GOT3 (cell line): ENCODE results near the gene LRRC57.
"Not testable (repeated sequence)": the region's sequence is repeated elsewhere in the genome, so short reads cannot be mapped to it uniquely, and the experiment has no call there.

Source experiments
- DNase-seq: peaks from one replicate; lab custom pipeline; 2025; ENCODE audit warnings: mixed read lengths; lab: John Stamatoyannopoulos, UW

Gene LRRC57

DNA sequence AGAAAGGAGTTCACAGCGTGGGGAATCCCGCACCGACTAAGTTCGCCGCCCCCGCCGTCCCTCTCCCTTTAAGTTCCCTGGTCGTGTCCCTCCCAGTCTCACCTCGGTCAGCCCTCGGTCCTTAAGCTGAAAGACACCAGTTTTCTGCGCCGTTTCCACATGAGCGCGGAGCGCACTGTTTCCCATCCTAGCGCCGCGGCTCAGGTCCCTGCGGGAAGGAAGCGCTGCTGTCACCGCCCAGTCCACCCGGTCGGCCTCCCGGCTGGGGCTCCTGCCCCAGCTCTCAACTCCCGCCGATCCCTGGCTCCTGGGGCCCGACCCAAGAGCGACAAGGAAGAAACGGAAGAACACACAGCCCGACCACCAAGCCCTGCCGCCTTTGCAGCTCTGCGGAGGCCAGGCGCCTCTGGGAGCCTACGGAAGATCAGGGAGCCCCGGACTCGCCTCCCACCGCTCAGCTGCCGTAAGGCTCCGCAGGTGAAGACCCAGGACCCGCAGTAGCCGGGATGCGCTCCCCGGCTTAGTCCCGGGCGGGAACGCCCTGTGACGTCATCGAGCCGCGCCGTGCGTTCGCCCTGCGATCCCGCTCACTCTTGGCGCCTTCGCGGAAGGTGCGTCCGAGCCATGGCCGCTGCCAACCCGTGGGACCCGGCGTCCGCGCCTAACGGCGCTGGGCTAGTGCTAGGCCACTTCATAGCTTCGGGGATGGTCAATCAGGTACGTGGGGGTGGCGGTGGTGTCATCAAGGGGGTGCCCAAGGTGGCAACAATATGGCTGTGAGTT, at the start of gene LRRC57, which contains the start of gene HAUS2:
TSS of gene LRRC57 (minus strand) at position 545 of the 783 bp plus-strand sequence. CDS start at position 186, 359 bp downstream.
TSS of gene HAUS2 (plus strand) at position 590 of the 783 bp plus-strand sequence. CDS start at position 625, 35 bp downstream.
- peak; percentile 62 for DNase-seq

GRCh38 chr15:42595626-42596240, 47.1 kb upstream of the LRRC57 start:
- no peak for DNase-seq

- DNase-seq = no peak
These were observed 45.5 kb upstream of the LRRC57 start for GRCh38 chr15:42594095-42594494.

- DNase-seq = no peak
These were observed 44.5 kb upstream of the LRRC57 start for GRCh38 chr15:42593143-42593542.

GRCh38 chr15:42592716-42593115, 44.1 kb upstream of the LRRC57 start:
- no peak for DNase-seq

- DNase-seq = no peak
These were observed 42.8 kb upstream of the LRRC57 start for GRCh38 chr15:42591238-42591934.

DNA sequence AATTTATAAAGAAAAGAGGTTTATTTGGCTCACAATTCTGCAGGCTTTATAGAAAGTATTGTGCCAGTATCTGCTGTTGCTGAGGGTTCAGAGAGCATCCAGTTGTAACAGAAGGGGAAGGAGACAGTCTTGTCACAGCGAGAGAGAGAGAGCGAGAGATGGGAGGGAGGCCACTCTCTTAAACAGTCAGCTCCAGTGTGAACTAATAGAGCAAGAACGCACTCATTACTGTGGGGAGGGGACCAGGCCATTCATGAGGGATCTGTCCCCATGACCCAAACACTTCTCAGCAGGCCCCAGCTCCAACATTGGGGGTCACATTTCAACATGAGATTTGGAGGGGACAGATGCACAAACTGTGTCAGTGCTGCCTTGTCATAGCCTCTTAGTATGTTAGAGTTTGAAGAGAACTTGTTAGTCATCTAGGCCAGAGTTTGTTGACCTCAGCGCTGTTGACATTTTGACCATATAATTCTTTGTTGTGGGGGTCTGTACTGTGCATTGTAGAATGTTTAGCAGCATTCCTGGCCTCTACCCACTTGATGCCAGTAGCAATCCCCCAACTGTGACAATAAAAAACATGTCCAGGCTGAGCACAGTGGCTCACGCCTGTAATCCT, 42.1 kb upstream of the LRRC57 start:
- DNase-seq = no peak

GRCh38 chr15:42584031-42584765, 35.6 kb upstream of the LRRC57 start:
- DNase-seq = no peak

DNA sequence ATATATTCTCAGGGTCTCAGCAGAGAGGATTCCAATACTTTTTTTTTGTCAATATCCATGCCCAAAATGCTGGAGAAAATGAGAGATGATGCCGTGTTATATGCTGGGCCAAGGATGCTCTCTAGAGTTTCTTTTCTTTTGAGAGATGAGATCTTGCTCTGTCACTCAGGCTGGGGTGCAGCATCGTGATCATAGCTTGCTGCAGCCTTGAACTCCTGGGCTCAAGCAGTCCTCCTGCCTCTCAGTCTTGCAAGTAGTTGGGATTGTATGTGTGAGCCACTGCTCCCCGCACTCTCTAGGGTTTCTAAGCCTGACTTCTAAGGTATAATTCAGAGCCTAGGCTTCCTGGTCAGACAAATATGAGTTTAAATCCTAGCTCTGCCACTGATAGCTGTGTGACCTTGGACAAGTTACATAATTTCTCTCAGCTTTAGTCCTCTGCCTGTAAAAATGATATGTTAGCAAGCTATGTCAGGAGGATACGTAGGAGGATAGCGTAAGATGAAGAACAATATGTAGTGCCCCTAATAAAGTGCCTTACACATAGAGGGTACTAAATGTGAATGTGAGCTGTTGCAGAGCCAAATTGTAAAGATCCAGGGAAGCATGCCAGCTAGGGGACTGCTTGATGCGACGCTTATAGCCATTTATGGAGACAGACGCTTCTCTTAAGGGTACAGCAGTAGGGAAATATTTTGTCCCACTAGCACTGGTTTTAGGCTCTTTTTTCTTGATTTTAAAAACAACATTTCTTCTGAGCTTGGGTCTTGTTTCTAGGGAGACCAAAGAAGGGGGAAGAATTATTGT, 34.2 kb upstream of the LRRC57 start:
- no peak for DNase-seq

DNA sequence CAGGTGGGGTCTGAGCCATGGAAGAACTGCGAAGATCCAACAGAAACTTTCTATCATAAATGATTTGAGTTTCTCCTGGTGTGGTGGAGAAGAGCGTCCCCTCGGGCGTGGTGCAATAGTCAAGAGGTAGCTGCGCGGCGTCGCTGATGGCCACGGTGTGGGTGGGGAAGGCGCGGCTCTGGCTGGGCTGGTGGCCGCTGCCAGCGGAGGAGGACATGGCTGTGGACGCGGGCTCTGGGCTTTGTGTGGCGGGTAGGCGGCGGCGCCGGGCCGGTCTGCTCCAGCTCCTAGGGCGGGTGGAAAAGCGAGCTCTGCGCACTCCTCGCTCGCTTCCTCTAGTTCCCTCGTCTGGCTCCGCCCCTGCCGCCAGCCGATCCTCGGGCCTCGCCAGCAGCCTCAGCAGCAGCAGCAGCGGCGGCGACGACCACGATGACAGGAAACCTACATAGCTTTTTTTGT, 32.7 kb upstream of the LRRC57 start:
- no peak for DNase-seq

DNA sequence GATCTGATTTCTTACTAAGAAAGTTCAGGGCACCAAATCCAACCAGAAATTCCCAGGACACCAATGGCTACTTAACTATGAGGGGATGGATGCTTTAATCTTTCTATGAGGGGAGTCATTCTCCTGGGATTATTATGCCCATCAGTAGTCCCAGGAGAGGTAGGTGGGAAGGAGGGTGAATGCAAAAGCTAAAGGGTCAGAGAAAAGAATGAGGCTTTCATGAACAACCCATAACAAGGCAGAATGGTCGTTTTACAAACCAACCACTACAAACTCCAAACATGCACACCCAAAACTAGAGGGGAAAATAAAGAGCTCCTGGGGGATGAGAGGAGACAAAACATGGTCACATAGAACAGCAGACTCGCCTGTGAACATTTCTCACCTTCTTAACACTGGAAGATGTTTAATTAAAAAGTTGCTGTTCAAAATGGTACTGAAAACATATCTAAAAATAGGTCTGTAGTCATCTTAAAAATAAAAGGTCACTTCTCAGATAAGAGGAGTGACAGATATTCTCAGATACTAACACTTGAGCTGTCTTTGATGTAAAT, 30.5 kb upstream of the LRRC57 start:
- no peak for DNase-seq

DNA sequence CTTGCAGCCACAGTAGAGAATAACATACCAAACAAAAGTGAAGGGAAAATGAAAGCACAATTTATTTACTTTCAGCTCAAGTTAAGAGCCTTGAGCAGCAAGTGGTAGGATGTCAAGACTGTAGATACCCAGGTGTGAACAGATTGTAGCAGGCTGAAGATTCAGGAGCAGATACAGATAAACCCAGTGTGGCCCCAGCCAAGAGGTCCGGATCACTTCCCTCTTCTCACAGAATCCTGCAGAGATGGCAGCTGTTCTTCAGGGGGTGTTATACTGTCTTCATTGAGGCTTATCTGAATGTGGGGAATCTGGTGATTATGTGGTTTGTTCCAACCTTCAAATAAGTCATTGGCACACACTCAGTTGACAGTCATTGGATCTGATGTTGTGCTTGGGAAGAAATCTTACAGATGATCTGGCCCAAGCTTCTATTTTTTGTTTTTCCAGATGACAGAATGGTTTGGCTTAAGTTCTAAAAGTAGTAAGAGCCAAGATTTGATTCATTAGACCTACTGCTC, 29.0 kb upstream of the LRRC57 start:
- DNase-seq = no peak

DNA sequence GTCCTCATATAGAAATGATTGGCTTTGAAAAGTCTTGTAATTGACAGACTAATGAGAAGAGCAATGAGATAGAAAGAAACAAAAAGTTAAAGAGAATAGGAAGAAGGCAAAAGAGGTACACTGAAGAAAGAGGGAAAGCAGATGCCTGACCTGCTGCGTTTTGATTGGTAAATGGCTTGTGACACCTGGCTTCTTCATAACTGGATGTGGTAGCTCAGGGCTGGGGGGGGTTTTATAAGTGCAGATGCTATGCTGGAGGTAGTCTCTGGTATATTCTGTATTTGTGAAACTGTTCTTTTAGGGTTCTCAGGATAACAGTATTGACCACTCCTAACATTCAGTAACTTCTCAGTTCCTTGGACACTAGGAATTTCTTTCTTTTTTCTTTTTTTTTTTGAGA, 28.2 kb upstream of the LRRC57 start:
- DNase-seq = no peak

DNA sequence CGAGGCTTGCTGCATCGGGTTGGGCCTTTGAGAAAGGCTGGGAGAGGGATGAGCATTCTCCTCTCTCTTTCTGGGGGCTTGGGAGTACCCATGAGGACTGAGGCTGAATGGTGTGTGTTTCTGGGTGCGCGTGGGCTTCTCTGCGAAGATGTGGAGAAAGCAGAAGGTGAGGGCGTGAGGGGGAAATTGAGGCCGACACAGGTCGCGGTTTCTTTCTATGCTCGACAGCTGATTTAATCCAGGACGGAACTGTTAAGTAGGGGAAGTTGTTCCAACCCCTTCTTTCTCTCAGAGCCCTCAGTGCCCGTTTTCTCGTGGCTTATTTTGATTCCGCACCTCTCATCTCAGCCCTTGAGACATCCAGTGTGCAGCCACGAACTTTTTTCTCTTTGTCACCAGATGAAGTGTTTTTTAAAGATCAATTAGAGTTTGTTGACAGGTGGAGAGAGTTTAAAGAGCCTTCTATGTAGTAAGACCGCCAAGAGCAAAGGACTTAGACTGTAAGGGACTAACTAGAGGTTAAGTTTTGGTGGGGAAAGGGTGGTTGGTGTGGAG, 27.5 kb upstream of the LRRC57 start:
- DNase-seq = no peak

DNA sequence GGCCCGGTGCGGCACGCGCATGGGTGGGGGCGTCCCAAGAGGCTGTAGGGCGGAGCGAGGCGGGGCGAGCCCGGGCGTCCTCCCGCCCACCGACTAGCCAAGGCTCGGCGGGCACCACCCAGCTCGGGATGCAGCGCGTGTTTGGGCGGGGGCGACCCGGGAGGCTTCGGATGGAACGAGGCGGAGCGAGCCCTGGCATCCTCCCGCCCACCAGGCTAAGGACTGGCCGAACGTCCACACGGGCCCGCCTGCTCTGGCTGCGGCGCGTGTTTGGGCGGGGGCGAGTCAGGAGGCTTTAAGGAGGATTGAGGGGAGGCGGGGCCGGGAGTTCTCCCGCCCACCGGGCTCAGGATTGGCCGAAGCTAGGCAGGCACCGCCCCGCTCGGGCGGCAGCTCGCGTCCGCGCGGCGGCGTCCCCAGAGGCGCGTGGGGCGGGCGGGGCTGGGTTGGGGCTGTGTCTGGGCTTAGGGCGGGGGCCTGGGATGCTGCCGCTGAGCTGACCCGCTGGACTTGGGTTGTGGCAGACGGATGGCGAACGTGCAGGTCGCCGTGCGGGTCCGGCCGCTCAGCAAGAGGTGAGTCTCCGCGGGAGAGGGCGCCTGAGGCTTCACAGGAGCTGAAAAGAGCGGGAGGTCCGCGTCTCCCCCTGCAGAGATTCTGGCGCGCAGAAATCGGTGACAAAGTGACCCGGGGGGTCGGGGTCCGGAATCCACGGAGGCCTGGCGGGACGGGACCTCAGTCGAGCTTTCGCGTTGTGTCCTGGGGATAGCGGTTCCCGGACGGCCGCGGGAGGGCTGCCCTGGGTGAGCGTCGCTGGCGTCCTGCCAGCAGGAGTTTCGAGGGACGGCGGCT, 26.8 kb upstream of the LRRC57 start, which contains the start of gene STARD9:
TSS of gene STARD9 (plus strand) at position 419 of the 852 bp plus-strand sequence. CDS start at position 529, 110 bp downstream.
- DNase-seq = peak; percentile 97

DNA sequence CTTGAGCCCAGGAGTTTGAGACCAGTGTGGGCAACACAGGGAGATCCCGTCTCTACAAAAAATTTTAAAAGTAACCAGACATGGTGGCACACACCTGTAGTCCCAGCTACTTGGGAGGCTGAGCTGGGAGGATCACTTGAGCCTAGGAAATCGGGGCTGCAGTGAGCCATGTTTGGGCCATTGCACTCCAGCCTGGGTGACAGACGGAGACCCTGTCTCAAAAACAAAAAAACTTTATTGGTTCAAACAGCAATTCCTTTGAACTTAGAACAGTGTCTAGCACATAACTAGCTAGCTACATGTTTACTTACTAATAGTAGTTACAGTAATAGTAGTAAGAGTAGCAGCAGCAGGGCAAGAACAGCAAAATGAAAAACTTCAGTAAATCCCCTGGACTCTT, 10.1 kb upstream of the LRRC57 start:
- no peak for DNase-seq

DNA sequence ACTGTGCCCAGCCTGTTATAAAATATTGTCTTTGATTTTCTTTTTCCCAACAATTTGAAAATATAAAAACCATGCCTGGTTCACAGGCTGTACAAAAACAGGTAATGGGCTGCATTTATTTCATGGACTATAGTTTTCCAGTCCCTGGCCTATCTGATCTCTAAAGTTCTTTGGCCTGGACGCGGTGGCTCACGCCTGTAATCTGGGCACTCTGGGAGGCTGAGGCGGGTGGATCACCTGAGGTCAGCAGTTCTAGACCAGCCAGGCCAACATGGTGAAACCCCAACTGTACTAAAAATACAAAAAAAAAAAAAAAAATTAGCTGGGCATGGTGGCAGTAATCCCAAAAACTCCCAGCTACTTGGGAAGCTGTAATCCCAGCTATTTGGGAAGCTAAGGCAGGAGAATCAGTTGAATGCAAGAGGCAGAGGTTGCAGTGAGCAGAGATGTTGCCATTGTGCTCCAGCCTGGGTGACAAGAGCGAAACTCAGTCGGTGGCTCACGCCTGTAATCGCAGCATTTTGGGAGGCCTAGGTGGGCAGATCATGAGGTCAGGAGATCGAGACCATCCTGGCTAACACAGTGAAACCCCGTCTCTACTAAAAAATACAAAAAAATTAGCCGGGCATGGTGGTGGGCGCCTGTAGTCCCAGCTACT, 8.1 kb upstream of the LRRC57 start:
- DNase-seq = not testable (repeated sequence)

DNA sequence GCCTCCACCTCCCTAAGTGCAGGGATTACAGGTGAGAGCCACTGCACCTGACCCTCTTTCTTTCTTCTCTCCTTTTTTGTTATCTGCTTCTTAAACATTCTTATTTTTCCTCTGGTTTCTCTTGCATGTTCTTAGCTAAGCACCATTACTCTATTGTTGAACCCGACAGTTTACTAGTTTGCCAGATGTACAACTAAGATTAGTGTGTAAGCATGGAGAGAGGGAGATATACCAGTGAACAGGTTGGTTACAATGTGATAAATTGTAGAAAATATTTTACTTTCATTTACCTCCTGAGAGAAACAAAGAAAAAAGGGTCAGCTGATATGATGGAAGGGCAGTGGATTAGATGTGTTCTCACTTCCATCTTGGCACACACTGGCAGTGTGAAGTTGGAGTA, 5.0 kb upstream of the LRRC57 start:
- no peak for DNase-seq
